HepG2 (cell line): ENCODE results near the gene TOMM20. TPM values are rescaled to one million over a fixed set of nuclear protein-coding genes. Genes with fewer than 3 reads are reported as not detected.

Experiments used
- CBX5 ChIP-seq: sonication (generic); formaldehyde crosslinking; IDR thresholded peaks from 2 replicates; pipeline ENCODE4 v1.4.0; 2020; ENCODE audit warnings: missing genetic modification reagents, borderline replicate concordance
- FIP1L1 ChIP-seq: fragments of 200-400 bp; formaldehyde crosslinking; IDR thresholded peaks from 2 replicates; pipeline ENCODE4 v1.6.1; 2018; ENCODE audit warnings: low read depth, mild to moderate bottlenecking, low read length, moderate library complexity, borderline replicate concordance; ENCODE audit not compliant: insufficient read depth
- HNRNPLL ChIP-seq: fragments of 200-400 bp; formaldehyde crosslinking; IDR thresholded peaks from 2 replicates; pipeline ENCODE4 v1.6.1; 2017; ENCODE audit warnings: mild to moderate bottlenecking, low read depth, low read length; ENCODE audit not compliant: poor library complexity, severe bottlenecking
- IKZF4 ChIP-seq: sonication (generic); formaldehyde crosslinking; IDR thresholded peaks from 2 replicates; pipeline ENCODE4 v1.5.1; 2020; ENCODE audit warnings: borderline replicate concordance, mild to moderate bottlenecking, low read depth, missing genetic modification reagents; ENCODE audit errors: not compliant biosample characterization
- MED8 ChIP-seq: sonication (generic); formaldehyde crosslinking; IDR thresholded peaks from 2 replicates; pipeline ENCODE4 v1.8.1; 2023; ENCODE audit warnings: mild to moderate bottlenecking, missing genetic modification reagents; ENCODE audit not compliant: insufficient replicate concordance
- NR2F6 ChIP-seq, 2 experiments: IDR thresholded peaks; 2 replicates each; pipeline ENCODE4 v1.6.1; 2016; ENCODE audit warnings: antibody characterized with exemption in 1 of 2, mild to moderate bottlenecking in 1 of 2
- ZNF317 ChIP-seq: sonication (generic); formaldehyde crosslinking; IDR thresholded peaks from 2 replicates; pipeline ENCODE4 v1.5.0; 2020; ENCODE audit warnings: mild to moderate bottlenecking, missing genetic modification reagents
- ZNF33A ChIP-seq: sonication (generic); formaldehyde crosslinking; IDR thresholded peaks from 2 replicates; pipeline ENCODE4 v1.5.1; 2020; ENCODE audit warnings: missing genetic modification reagents, mild to moderate bottlenecking, moderate library complexity, borderline replicate concordance
- ZNF550 ChIP-seq: sonication (generic); formaldehyde crosslinking; IDR thresholded peaks from 2 replicates; pipeline ENCODE4 v1.4.0; 2020; ENCODE audit warnings: mild to moderate bottlenecking, missing genetic modification reagents, borderline replicate concordance
- ZNF773 ChIP-seq: sonication (generic); formaldehyde crosslinking; IDR thresholded peaks from 2 replicates; pipeline ENCODE4 v1.4.0; 2020; ENCODE audit warnings: missing genetic modification reagents, borderline replicate concordance
- ZNF816 ChIP-seq: sonication (generic); formaldehyde crosslinking; IDR thresholded peaks from 2 replicates; pipeline ENCODE4 v1.8.0; 2022; ENCODE audit warnings: missing genetic modification reagents, mild to moderate bottlenecking, borderline replicate concordance
- polyA plus RNA-seq, 8 experiments: library from polyadenylated mRNA; depleted of rRNA in 3 of 8; stranded (reverse) in 7 of 8; unstranded in 1 of 8; fragments of >200 nt; fragmentation: Illumina TruSeq in 4 of 8; extraction: Trizol in 4 of 8; gene quantifications; 2 replicates each; pipeline versions ENCODE4 v1.2.1 to v1.2.3, GENCODE V29; 2011 to 2016; ENCODE audit warnings: low read depth in 4 of 8, missing spikeins in 1 of 8, mixed read lengths in 1 of 8; ENCODE audit not compliant: insufficient read depth in 1 of 8
- total RNA-seq, 5 experiments: library from RNA; depleted of rRNA; stranded (reverse); fragments of >200 nt; fragmentation: Illumina TruSeq; extraction: Trizol; gene quantifications; 2 replicates each; pipeline ENCODE4 v1.2.3, GENCODE V29; 2016; ENCODE audit warnings: low read depth in 1 of 5
- TF ChIP-seq, protein P1 (sequence below): sonication (generic); IDR thresholded peaks from 2 replicates; pipeline ENCODE4 v1.6.1; 2016; ENCODE audit warnings: low read depth, borderline replicate concordance
- TF ChIP-seq, protein P2 (sequence below): sonication (generic); formaldehyde crosslinking; conservative IDR thresholded peaks from 2 replicates; pipeline ENCODE4 v1.8.0; 2022; ENCODE audit warnings: low read depth, missing genetic modification reagents
- TF ChIP-seq, protein P3 (sequence below): sonication (generic); formaldehyde crosslinking; IDR thresholded peaks from 2 replicates; pipeline ENCODE4 v1.4.0; 2020; ENCODE audit warnings: missing genetic modification reagents
- TF ChIP-seq, protein P4 (sequence below): sonication (generic); formaldehyde crosslinking; IDR thresholded peaks from 2 replicates; pipeline ENCODE4 v1.5.0; 2020; ENCODE audit warnings: mild to moderate bottlenecking, missing genetic modification reagents, borderline replicate concordance

The TOMM20 gene
- total and polyA plus RNA-seq, 2 of the 13 experiments (the other 11 are each of a cell fraction or from before 2014, with no cell fraction given): 153 to 376 TPM

GRCh38 chr1:235160957-235161684 is 32.5 kb upstream of the TOMM20 start, which contains the start of gene RBM34 (continued):
- TF ChIP-seq, protein P1, sequence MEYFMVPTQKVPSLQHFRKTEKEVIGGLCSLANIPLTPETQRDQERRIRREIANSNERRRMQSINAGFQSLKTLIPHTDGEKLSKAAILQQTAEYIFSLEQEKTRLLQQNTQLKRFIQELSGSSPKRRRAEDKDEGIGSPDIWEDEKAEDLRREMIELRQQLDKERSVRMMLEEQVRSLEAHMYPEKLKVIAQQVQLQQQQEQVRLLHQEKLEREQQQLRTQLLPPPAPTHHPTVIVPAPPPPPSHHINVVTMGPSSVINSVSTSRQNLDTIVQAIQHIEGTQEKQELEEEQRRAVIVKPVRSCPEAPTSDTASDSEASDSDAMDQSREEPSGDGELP: peak; percentile 46; the same call in 1 of the 2 replicates
- no peak for TF ChIP-seq FIP1L1
- TF ChIP-seq HNRNPLL: peak; percentile 84
- no peak for TF ChIP-seq NR2F6 (IDR thresholded peaks at IDR 0.05)
- peak; percentile 40; the same call in 1 of the 2 replicates for TF ChIP-seq NR2F6 (CRISPR knock-in tag; IDR thresholded peaks at IDR 0.05)
- TF ChIP-seq ZNF773 (CRISPR knock-in tag): peak; percentile 95; the same call in 1 of the 2 replicates
- TF ChIP-seq, protein P2, sequence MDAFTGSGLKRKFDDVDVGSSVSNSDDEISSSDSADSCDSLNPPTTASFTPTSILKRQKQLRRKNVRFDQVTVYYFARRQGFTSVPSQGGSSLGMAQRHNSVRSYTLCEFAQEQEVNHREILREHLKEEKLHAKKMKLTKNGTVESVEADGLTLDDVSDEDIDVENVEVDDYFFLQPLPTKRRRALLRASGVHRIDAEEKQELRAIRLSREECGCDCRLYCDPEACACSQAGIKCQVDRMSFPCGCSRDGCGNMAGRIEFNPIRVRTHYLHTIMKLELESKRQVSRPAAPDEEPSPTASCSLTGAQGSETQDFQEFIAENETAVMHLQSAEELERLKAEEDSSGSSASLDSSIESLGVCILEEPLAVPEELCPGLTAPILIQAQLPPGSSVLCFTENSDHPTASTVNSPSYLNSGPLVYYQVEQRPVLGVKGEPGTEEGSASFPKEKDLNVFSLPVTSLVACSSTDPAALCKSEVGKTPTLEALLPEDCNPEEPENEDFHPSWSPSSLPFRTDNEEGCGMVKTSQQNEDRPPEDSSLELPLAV (CRISPR knock-in tag): no peak
- TF ChIP-seq ZNF550 (CRISPR knock-in tag): no peak
- TF ChIP-seq, protein P3, sequence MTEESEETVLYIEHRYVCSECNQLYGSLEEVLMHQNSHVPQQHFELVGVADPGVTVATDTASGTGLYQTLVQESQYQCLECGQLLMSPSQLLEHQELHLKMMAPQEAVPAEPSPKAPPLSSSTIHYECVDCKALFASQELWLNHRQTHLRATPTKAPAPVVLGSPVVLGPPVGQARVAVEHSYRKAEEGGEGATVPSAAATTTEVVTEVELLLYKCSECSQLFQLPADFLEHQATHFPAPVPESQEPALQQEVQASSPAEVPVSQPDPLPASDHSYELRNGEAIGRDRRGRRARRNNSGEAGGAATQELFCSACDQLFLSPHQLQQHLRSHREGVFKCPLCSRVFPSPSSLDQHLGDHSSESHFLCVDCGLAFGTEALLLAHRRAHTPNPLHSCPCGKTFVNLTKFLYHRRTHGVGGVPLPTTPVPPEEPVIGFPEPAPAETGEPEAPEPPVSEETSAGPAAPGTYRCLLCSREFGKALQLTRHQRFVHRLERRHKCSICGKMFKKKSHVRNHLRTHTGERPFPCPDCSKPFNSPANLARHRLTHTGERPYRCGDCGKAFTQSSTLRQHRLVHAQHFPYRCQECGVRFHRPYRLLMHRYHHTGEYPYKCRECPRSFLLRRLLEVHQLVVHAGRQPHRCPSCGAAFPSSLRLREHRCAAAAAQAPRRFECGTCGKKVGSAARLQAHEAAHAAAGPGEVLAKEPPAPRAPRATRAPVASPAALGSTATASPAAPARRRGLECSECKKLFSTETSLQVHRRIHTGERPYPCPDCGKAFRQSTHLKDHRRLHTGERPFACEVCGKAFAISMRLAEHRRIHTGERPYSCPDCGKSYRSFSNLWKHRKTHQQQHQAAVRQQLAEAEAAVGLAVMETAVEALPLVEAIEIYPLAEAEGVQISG (CRISPR knock-in tag): peak; percentile 89
- peak; percentile 82; the same call in 1 of the 2 replicates for TF ChIP-seq ZNF816 (CRISPR knock-in tag)
- TF ChIP-seq IKZF4 (CRISPR knock-in tag): peak; percentile 94
- TF ChIP-seq MED8 (CRISPR knock-in tag): peak; percentile 96
- TF ChIP-seq CBX5 (CRISPR knock-in tag): peak; percentile 75; the same call in 1 of the 2 replicates
- TF ChIP-seq, protein P4, sequence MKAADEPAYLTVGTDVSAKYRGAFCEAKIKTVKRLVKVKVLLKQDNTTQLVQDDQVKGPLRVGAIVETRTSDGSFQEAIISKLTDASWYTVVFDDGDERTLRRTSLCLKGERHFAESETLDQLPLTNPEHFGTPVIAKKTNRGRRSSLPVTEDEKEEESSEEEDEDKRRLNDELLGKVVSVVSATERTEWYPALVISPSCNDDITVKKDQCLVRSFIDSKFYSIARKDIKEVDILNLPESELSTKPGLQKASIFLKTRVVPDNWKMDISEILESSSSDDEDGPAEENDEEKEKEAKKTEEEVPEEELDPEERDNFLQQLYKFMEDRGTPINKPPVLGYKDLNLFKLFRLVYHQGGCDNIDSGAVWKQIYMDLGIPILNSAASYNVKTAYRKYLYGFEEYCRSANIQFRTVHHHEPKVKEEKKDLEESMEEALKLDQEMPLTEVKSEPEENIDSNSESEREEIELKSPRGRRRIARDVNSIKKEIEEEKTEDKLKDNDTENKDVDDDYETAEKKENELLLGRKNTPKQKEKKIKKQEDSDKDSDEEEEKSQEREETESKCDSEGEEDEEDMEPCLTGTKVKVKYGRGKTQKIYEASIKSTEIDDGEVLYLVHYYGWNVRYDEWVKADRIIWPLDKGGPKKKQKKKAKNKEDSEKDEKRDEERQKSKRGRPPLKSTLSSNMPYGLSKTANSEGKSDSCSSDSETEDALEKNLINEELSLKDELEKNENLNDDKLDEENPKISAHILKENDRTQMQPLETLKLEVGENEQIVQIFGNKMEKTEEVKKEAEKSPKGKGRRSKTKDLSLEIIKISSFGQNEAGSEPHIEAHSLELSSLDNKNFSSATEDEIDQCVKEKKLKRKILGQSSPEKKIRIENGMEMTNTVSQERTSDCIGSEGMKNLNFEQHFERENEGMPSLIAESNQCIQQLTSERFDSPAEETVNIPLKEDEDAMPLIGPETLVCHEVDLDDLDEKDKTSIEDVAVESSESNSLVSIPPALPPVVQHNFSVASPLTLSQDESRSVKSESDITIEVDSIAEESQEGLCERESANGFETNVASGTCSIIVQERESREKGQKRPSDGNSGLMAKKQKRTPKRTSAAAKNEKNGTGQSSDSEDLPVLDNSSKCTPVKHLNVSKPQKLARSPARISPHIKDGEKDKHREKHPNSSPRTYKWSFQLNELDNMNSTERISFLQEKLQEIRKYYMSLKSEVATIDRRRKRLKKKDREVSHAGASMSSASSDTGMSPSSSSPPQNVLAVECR (CRISPR knock-in tag): peak; percentile 96
- TF ChIP-seq ZNF317 (CRISPR knock-in tag): peak; percentile 82; the same call in 1 of the 2 replicates
- TF ChIP-seq ZNF33A (CRISPR knock-in tag): peak; percentile 56; the same call in 1 of the 2 replicates
